T-cell (primary cell): ENCODE measurements around the gene DCLK3. TPM values are rescaled to one million over a fixed set of nuclear protein-coding genes. Genes with fewer than 3 reads are reported as not detected.

Experiments
- ATAC-seq, 4 experiments: fragments of 200-7000 bp in 3 of 4; fragments of 150-1000 bp in 1 of 4; cut with Tn5 transposase; replicated peaks in 1 of 4; 1 replicate in 3 of 4; 2 replicates in 1 of 4; pipeline ENCODE4 v1.10.0; 2021; ENCODE audit warnings: moderate library complexity in 3 of 4, mild to moderate bottlenecking in 2 of 4, moderate number of reproducible peaks in 1 of 4
- CTCF ChIA-PET, 2 donors: fragments of 300-600 bp; sonication (Branson Sonifier 250); formaldehyde crosslinking; loops; one replicate each; lab custom pipeline; 2022; ENCODE audit warnings: antibody characterized with exemption in 2 of 2; lab: Charles Lee
- POLR2A ChIA-PET, 2 donors: fragments of 300-600 bp; sonication (Branson Sonifier 250); formaldehyde crosslinking; loops; one replicate each; lab custom pipeline; 2022; ENCODE audit warnings: antibody characterized with exemption in 2 of 2; lab: Charles Lee
- DNase-seq, 35 experiments: peaks; one replicate each; pipeline versions ENCODE4 v3.0.0 to v3.0.0-alpha.2; 2013 to 2023
- H3K27ac ChIP-seq: one replicate; pipeline ENCODE4 v1.5.1; 2013; ENCODE audit warnings: low read length
- H3K27me3 ChIP-seq, 2 experiments: replicated peaks in 1 of 2; 1 replicate in 1 of 2; 2 replicates in 1 of 2; pipeline versions ENCODE4 v1.6.1 to v1.7.0; 2013; ENCODE audit warnings: low read length in 1 of 2, mixed read lengths in 1 of 2; ENCODE audit not compliant: control insufficient read depth in 2 of 2, insufficient read depth in 2 of 2; ENCODE audit errors: extremely low read depth in 1 of 2
- H3K36me3 ChIP-seq, 2 donors: 1 replicate in 1 of 2; 2 replicates in 1 of 2; pipeline versions ENCODE4 v1.6.1 to v1.7.0; 2013; ENCODE audit warnings: low read length in 1 of 2; ENCODE audit not compliant: control insufficient read depth in 2 of 2, insufficient read depth in 1 of 2; ENCODE audit errors: extremely low read depth in 1 of 2
- H3K4me1 ChIP-seq, 2 experiments: 1 replicate in 1 of 2; 2 replicates in 1 of 2; pipeline versions ENCODE4 v1.6.1 to v1.7.0; 2013; ENCODE audit warnings: low read length in 2 of 2, mixed read lengths in 1 of 2; ENCODE audit not compliant: insufficient read depth in 2 of 2, control insufficient read depth in 1 of 2; ENCODE audit errors: extremely low read depth in 1 of 2
- H3K4me3 ChIP-seq, 2 donors: 1 replicate in 1 of 2; 2 replicates in 1 of 2; pipeline versions ENCODE4 v1.5.1 to v1.7.0; 2013; ENCODE audit warnings: mild to moderate bottlenecking in 2 of 2, low read length in 1 of 2, moderate library complexity in 1 of 2; ENCODE audit not compliant: control insufficient read depth in 1 of 2; ENCODE audit errors: extremely low read depth in 1 of 2
- H3K9me3 ChIP-seq: 2 replicates; pipeline ENCODE4 v1.7.0; 2013
- H3K27ac Mint-ChIP-seq, 2 donors: one replicate each; pipeline ENCODE4 v1.8.0; 2020 to 2021; ENCODE audit warnings: mild to moderate bottlenecking in 2 of 2, mixed read lengths in 2 of 2
- H3K27me3 Mint-ChIP-seq, 2 donors: one replicate each; pipeline ENCODE4 v1.8.0; 2021 to 2022; ENCODE audit warnings: mixed read lengths in 2 of 2
- H3K36me3 Mint-ChIP-seq: one replicate; pipeline ENCODE4 v1.8.0; 2021; ENCODE audit warnings: mixed read lengths
- H3K4me1 Mint-ChIP-seq, 3 donors: one replicate each; pipeline ENCODE4 v1.8.0; 2020 to 2022; ENCODE audit warnings: mixed read lengths in 3 of 3, mild to moderate bottlenecking in 1 of 3
- H3K4me3 Mint-ChIP-seq, 3 donors: one replicate each; pipeline ENCODE4 v1.8.0; 2020 to 2022; ENCODE audit warnings: mild to moderate bottlenecking in 3 of 3, mixed read lengths in 3 of 3, moderate library complexity in 3 of 3
- H3K9me3 Mint-ChIP-seq, 3 donors: one replicate each; pipeline ENCODE4 v1.8.0; 2020 to 2022; ENCODE audit warnings: mixed read lengths in 3 of 3
- WGBS: methylation state at CpG from one replicate; pipeline ENCODE4 v1.1.5; 2013; ENCODE audit warnings: missing lambda C conversion rate; ENCODE audit not compliant: insufficient coverage; 5-methylcytosine and 5-hydroxymethylcytosine counted together
- total RNA-seq, 35 experiments: library from RNA in 6 of 35; stranded (reverse) in 6 of 35; fragments of 120-200 nt in 1 of 35; gene quantifications; one replicate each; pipeline versions ENCODE4 v1.2.1 to v1.2.4 and lab custom pipeline; 2013 to 2026

Gene DCLK3
- total RNA-seq, 5 donors from 2014 or later (not counting 1 experiment from before 2014, with no cell fraction given) = not detected

GRCh38 chr3:36790765-36791164, 26.4 kb upstream of the DCLK3 start:
- POLR2A ChIA-PET = no interaction called here
- Mint-ChIP-seq H3K36me3 (no peaks in the 10 kb centered on the region), H3K4me3 (no peak overlapping the region)

DNA sequence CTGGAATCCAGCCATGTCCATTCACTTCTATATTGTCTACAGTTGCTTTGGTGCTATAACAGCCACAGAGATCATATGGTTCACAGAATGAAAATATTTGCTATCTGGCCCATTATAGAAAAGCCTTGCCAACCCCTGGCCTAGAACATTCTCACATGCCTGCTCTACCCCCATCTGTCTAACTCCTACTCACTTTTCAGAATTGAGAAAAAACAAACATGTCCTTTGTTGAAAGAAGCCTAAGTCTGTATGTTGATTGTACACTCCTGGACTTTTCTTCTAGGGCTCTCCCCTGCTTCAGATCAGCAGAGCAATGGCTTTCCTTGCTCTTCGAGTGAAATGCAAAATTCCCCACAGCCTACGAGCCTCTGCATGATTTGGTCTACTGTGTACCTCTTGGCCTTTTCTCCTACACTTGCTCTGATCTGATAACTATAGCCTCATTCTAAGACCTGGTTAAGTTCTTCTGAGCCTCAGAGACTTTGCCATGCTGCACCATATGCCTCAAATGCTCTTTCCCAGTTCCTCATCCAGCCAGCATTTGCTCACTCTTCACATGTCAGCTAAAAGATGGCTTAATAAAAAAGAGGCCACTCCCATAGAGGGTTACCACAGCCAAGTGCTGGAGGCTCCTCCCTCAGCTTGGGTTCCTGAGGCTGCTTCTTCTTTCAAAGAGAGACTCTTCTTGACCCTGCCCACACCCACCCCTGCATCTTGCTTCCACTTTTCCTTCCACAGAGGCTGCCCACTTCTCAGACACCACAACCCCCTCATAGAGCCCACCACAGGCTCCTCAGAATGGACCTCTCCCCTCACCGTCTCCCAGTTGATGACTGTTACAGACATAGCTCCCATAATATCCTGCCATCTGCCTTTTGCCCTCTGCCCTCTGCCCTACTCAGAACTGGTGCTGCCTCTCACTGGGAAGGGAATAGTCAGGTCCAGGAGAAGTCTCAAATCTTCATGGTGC, 22.9 kb upstream of the DCLK3 start:
- POLR2A ChIA-PET = no interaction called here
- peaks cover 0 to 4% of the 10 kb centered on the region in 2 experiments for H3K27me3 ChIP-seq
- CTCF ChIA-PET = interaction anchor here in 1 of 2 donors (0.6 to 0.7 kb wide), 2 partner anchors 148 to 426 kb away, joined by 4 to 7 read pairs; no protein-coding TSS in a partner anchor
- no peaks in the 10 kb centered on the region for H3K36me3 ChIP-seq
- WGBS = 85% methylated on average over 3 of the region's 3 CpGs
- H3K4me1 ChIP-seq = no peaks in the 10 kb centered on the region
- Mint-ChIP-seq H3K27me3 (peaks cover 9 to 11% of the 10 kb centered on the region in 2 donors), H3K4me3 (no peak overlapping the region), H3K4me1 (no peaks in the 10 kb centered on the region), H3K36me3 (no peaks in the 10 kb centered on the region), H3K9me3 (no peaks in the 10 kb centered on the region), H3K27ac (no peak overlapping the region)
- H3K27ac ChIP-seq = no peak overlapping the region
- no peak for DNase-seq
- no peak overlapping the region for H3K4me3 ChIP-seq
- no peak for ATAC-seq
- H3K9me3 ChIP-seq = no peaks in the 10 kb centered on the region

More at GRCh38 chr3:36790765-36791164, 26.4 kb upstream of the DCLK3 start:
- Histone ChIP-seq H3K9me3 (no peaks in the 10 kb centered on the region), H3K27ac (no peak overlapping the region), H3K36me3 (no peaks in the 10 kb centered on the region), H3K4me3 (no peak overlapping the region), H3K27me3 (peaks cover 0 to 4% of the 10 kb centered on the region in 2 experiments), H3K4me1 (no peaks in the 10 kb centered on the region)
- WGBS = 68% methylated on average over 2 of the region's 6 CpGs
- CTCF ChIA-PET = interaction anchor here in 1 of 2 donors (0.6 to 1.0 kb wide), 2 partner anchors 78 to 178 kb away, joined by 3 to 8 read pairs; no protein-coding TSS in a partner anchor
- H3K9me3 Mint-ChIP-seq = no peaks in the 10 kb centered on the region
- DNase-seq (no peak), ATAC-seq (no peak)
- no peak overlapping the region for H3K27ac Mint-ChIP-seq
- no peaks in the 10 kb centered on the region for H3K4me1 Mint-ChIP-seq
- H3K27me3 Mint-ChIP-seq = peaks cover 7 to 11% of the 10 kb centered on the region in 2 donors

- no peaks in the 10 kb centered on the region for H3K4me1 Mint-ChIP-seq
- no CpG with 5 or more reads among the region's 3 CpGs for WGBS
- H3K4me3 ChIP-seq = no peak overlapping the region
Measured at GRCh38 chr3:36784138-36784635, 19.8 kb upstream of the DCLK3 start.

DNA sequence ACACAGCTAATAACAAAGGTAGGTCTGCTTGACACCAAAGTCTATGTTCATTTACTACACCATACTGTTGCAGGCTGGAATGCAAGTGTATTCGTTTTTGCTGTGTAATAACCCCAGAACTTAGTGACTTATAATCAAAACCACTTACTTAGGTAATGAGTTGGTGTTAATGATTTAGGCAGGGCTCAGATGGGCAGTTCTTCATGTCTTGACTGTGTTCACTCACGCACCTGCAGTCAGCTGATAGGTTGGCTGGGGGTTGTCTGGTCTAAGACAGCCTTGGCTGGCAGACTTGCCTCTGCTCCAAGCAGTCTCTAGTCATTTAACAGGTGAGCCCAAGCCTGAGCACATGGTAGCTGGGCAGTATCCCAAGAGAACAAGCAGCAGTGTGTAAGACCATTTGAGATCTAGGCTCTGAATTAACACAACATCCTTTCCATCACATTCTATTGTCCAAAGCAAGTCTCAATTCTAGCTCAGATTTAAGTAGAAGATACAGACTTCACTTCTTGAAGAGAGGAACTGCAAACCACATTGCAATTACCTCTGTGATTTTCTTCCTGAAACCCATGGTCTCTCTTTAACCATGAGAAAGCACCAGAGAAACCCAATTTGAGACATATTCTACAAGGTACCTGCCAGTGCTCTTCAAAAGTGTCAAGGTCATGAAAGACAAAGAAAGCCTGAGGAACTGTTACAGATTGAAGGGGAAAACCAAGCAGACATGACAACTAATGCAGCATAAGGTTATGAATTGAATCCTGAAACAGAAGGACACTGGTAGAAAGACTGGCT, 13.3 kb upstream of the DCLK3 start:
- Histone ChIP-seq H3K27me3 (no peaks in the 10 kb centered on the region), H3K27ac (no peak overlapping the region), H3K9me3 (no peaks in the 10 kb centered on the region), H3K36me3 (no peaks in the 10 kb centered on the region), H3K4me1 (no peaks in the 10 kb centered on the region), H3K4me3 (no peak overlapping the region)
- Mint-ChIP-seq H3K4me3 (no peak overlapping the region), H3K27me3 (peaks cover 0 to 3% of the 10 kb centered on the region in 2 donors), H3K9me3 (no peaks in the 10 kb centered on the region), H3K36me3 (no peaks in the 10 kb centered on the region), H3K4me1 (no peaks in the 10 kb centered on the region), H3K27ac (no peak overlapping the region)
- ChIA-PET CTCF (no interaction called here), POLR2A (no interaction called here)
- WGBS = 80% methylated on average over 1 of the region's 2 CpGs
- no peak for ATAC-seq
- no peak for DNase-seq

More at GRCh38 chr3:36784138-36784635, 19.8 kb upstream of the DCLK3 start:
- H3K27ac ChIP-seq = no peak overlapping the region
- DNase-seq (no peak), ATAC-seq (no peak)
- Mint-ChIP-seq H3K4me3 (no peak overlapping the region), H3K9me3 (no peaks in the 10 kb centered on the region), H3K27ac (no peak overlapping the region), H3K36me3 (no peaks in the 10 kb centered on the region), H3K27me3 (peaks cover 3% of the 10 kb centered on the region in 2 donors)
- H3K4me1 ChIP-seq = no peaks in the 10 kb centered on the region
- POLR2A ChIA-PET = no interaction called here
- H3K27me3 ChIP-seq = peaks cover 0 to 4% of the 10 kb centered on the region in 2 experiments
- no peaks in the 10 kb centered on the region for H3K36me3 ChIP-seq
- CTCF ChIA-PET = no interaction called here
- H3K9me3 ChIP-seq = no peaks in the 10 kb centered on the region

- no peak overlapping the region for H3K4me3 ChIP-seq
- CTCF ChIA-PET = no interaction called here
- no peaks in the 10 kb centered on the region for H3K27me3 ChIP-seq
- no peak overlapping the region for H3K4me3 Mint-ChIP-seq
- POLR2A ChIA-PET = no interaction called here
- H3K4me1 ChIP-seq = no peaks in the 10 kb centered on the region
- ATAC-seq (no peak), DNase-seq (no peak)
- H3K36me3 ChIP-seq = no peaks in the 10 kb centered on the region
- no peak overlapping the region for H3K27ac Mint-ChIP-seq
- H3K36me3 Mint-ChIP-seq = no peaks in the 10 kb centered on the region
- no peak overlapping the region for H3K27ac ChIP-seq
- H3K9me3 Mint-ChIP-seq = no peaks in the 10 kb centered on the region
- peaks cover 5% of the 10 kb centered on the region in 2 donors for H3K27me3 Mint-ChIP-seq
- WGBS = 100% methylated on average over 1 of the region's 2 CpGs
- no peaks in the 10 kb centered on the region for H3K4me1 Mint-ChIP-seq
- H3K9me3 ChIP-seq = no peaks in the 10 kb centered on the region
Measured at GRCh38 chr3:36776436-36776835, 12.1 kb upstream of the DCLK3 start.

DNA sequence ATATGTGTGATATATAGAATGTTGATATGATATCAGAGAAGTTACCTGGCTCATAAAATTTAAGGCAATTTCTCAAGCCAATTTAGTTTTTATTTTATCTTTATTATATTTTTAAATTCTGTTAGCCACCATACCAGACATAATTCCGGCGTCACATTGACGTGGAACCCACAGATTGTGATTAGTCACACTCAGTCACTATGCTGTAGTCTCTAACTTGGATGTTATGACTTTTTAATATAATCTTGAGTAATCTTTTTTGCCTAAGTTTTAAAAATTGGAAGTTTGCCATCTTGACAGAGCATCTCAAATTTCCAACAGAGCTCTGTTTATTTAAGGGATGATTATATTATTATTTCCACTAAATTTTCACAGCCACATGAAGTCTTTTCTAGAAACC, 9.7 kb upstream of the DCLK3 start:
- Histone ChIP-seq H3K36me3 (no peaks in the 10 kb centered on the region), H3K4me1 (no peaks in the 10 kb centered on the region), H3K27ac (no peak overlapping the region), H3K9me3 (no peaks in the 10 kb centered on the region), H3K4me3 (no peak overlapping the region), H3K27me3 (no peaks in the 10 kb centered on the region)
- no CpG with 5 or more reads among the region's 3 CpGs for WGBS
- Mint-ChIP-seq H3K4me1 (no peaks in the 10 kb centered on the region), H3K27ac (no peak overlapping the region), H3K4me3 (no peak overlapping the region), H3K9me3 (no peaks in the 10 kb centered on the region), H3K36me3 (no peaks in the 10 kb centered on the region), H3K27me3 (peaks cover 15 to 16% of the 10 kb centered on the region in 2 donors)
- ATAC-seq (no peak), DNase-seq (no peak)
- ChIA-PET CTCF (no interaction called here), POLR2A (no interaction called here)
